Gastrocnemius medialis (tissue), 4 donors: Measurements from ENCODE around the gene CXCR5. TPM values are rescaled to one million over a fixed set of nuclear protein-coding genes. Genes with fewer than 3 reads are reported as not detected.

ENCODE experiments used
- ATAC-seq, 2 donors: fragments of 150-250 bp; one replicate each; pipeline ENCODE4 v1.9.1; 2016
- DNase-seq, 2 donors: peaks; one replicate each; pipeline ENCODE4 v3.0.0-alpha.2; 2019
- H3K27ac ChIP-seq, 4 donors: fragments of 200-600 bp; sonication (generic); 1 replicate in 1 of 4; 2 replicates in 3 of 4; pipeline ENCODE4 v1.5.1; 2016 to 2018; ENCODE audit warnings: mild to moderate bottlenecking in 2 of 4, moderate library complexity in 1 of 4
- H3K27me3 ChIP-seq, 3 donors: fragments of 200-600 bp; sonication (generic) in 2 of 3; 1 replicate in 1 of 3; 2 replicates in 2 of 3; pipeline versions ENCODE4 v1.5.1 to v1.6.0; 2016 to 2019; ENCODE audit warnings: mild to moderate bottlenecking in 1 of 3, moderate library complexity in 1 of 3
- H3K36me3 ChIP-seq, 2 donors: fragments of 200-600 bp; sonication (generic) in 1 of 2; one replicate each; pipeline ENCODE4 v1.5.1; 2017 to 2018
- H3K4me1 ChIP-seq, 2 donors: fragments of 200-600 bp; sonication (generic) in 1 of 2; one replicate each; pipeline ENCODE4 v1.5.1; 2016 to 2017; ENCODE audit warnings: mild to moderate bottlenecking in 2 of 2
- H3K4me3 ChIP-seq, 4 donors: fragments of 200-600 bp; sonication (generic) in 3 of 4; 1 replicate in 1 of 4; 2 replicates in 3 of 4; pipeline ENCODE4 v1.5.1; 2016 to 2019; ENCODE audit warnings: mild to moderate bottlenecking in 2 of 4
- H3K9me3 ChIP-seq, 3 donors: fragments of 200-600 bp; sonication (generic) in 2 of 3; 1 replicate in 1 of 3; 2 replicates in 2 of 3; pipeline ENCODE4 v1.5.1; 2016 to 2019
- POLR2A ChIP-seq, 2 donors: fragments of 450-650 bp; IDR thresholded peaks; one replicate each; pipeline ENCODE4 v1.6.1; 2017; ENCODE audit warnings: antibody characterized with exemption in 2 of 2, mild to moderate bottlenecking in 2 of 2, moderate library complexity in 2 of 2
- in situ Hi-C, 4 donors: fragments of 200-750 bp; cut with MboI; loops; one replicate each; pipeline versions ENCODE4 v1.15.0 to v1.8.0; 2017; ENCODE audit warnings: low sequenced_read_pairs in 4 of 4
- intact Hi-C: fragments of 100-400 bp; cut with DNase I; formaldehyde crosslinking; loops from one replicate; pipeline ENCODE4 v1.15.1; 2023; ENCODE audit warnings: low total_unique reads
- total RNA-seq, 4 donors: library from RNA; depleted of rRNA; stranded (reverse); fragments of >200 nt; gene quantifications; one replicate each; pipeline versions ENCODE4 v1.1.0 to v1.2.3, GENCODE V29; 2016
- TF ChIP-seq, protein P1 (sequence below), 5 experiments: fragments of 450-650 bp in 3 of 5; fragments of 200-600 bp in 2 of 5; sonication (generic) in 2 of 5; IDR thresholded peaks in 4 of 5; conservative IDR thresholded peaks in 1 of 5; 1 replicate in 4 of 5; 2 replicates in 1 of 5; pipeline ENCODE4 v1.5.1; 2016 to 2019; ENCODE audit warnings: antibody characterized with exemption in 5 of 5, mild to moderate bottlenecking in 3 of 5, moderate library complexity in 3 of 5

The CXCR5 gene
- total RNA-seq, 4 donors from 2014 or later, result not detected

DNA sequence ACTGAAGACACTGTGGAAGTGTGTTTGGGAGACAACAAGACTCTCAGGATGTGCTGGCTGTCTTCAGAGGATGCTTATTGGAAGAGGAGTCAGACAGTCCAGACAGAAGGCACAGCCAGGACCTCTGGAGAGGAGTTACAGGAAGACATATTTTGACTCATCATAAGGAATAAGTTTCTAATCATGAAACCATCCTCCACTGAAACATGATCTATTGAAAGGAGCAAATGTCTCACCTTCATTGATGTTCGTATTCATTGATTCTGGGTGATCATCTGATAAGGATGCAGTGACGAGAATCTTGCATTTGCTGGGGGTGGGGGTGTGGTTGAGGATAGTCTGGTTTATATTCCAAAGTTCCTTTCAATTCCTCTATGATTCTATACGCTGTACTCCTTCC, 2.5 kb upstream of the CXCR5 start:
- H3K36me3 ChIP-seq, result no peaks in the 10 kb centered on the region
- H3K27ac ChIP-seq, result no peak overlapping the region
- no peaks in the 10 kb centered on the region for H3K27me3 ChIP-seq
- TF ChIP-seq, protein P1, sequence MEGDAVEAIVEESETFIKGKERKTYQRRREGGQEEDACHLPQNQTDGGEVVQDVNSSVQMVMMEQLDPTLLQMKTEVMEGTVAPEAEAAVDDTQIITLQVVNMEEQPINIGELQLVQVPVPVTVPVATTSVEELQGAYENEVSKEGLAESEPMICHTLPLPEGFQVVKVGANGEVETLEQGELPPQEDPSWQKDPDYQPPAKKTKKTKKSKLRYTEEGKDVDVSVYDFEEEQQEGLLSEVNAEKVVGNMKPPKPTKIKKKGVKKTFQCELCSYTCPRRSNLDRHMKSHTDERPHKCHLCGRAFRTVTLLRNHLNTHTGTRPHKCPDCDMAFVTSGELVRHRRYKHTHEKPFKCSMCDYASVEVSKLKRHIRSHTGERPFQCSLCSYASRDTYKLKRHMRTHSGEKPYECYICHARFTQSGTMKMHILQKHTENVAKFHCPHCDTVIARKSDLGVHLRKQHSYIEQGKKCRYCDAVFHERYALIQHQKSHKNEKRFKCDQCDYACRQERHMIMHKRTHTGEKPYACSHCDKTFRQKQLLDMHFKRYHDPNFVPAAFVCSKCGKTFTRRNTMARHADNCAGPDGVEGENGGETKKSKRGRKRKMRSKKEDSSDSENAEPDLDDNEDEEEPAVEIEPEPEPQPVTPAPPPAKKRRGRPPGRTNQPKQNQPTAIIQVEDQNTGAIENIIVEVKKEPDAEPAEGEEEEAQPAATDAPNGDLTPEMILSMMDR (IDR thresholded peaks at IDR 0.05 in 4 of 5, conservative IDR thresholded peaks at IDR 0.05 in 1 of 5), result no peak
- no peak for TF ChIP-seq POLR2A (IDR thresholded peaks at IDR 0.05)
- H3K9me3 ChIP-seq, result no peaks in the 10 kb centered on the region
- in situ Hi-C loops (no loop called here), intact Hi-C loops (no loop called here)
- H3K4me1 ChIP-seq, result no peaks in the 10 kb centered on the region
- DNase-seq, result no peak
- H3K4me3 ChIP-seq, result no peak overlapping the region
- no peak for ATAC-seq

DNA sequence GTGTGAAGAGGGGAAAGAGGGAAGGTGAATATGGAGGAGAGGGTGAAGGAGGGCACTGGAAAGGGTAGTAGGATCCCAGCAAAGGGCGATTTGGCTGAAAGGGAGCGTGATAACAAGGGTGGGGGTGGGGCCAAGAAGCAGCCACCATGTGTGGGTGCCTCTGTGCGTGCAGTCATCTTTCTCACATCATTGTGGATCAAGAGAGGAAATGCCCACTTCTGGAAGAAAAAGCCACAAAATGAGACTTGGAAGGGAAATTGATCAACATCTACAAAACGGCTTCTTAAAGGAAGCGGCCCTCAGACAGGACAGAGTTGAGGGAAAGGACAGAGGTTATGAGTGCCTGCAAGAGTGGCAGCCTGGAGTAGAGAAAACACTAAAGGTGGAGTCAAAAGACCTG, 1.2 kb upstream of the CXCR5 start:
- Histone ChIP-seq H3K4me3 (no peak overlapping the region), H3K9me3 (no peaks in the 10 kb centered on the region), H3K36me3 (no peaks in the 10 kb centered on the region), H3K4me1 (peaks cover under 1 to 3% of the 10 kb centered on the region in 2 donors), H3K27me3 (no peaks in the 10 kb centered on the region), H3K27ac (no peak overlapping the region)
- intact Hi-C loops, result no loop called here
- in situ Hi-C loops, result no loop called here
- DNase-seq, result no peak
- no peak for TF ChIP-seq POLR2A (IDR thresholded peaks at IDR 0.05)
- TF ChIP-seq, protein P1 (IDR thresholded peaks at IDR 0.05 in 4 of 5, conservative IDR thresholded peaks at IDR 0.05 in 1 of 5), result no peak
- ATAC-seq, result no peak

DNA sequence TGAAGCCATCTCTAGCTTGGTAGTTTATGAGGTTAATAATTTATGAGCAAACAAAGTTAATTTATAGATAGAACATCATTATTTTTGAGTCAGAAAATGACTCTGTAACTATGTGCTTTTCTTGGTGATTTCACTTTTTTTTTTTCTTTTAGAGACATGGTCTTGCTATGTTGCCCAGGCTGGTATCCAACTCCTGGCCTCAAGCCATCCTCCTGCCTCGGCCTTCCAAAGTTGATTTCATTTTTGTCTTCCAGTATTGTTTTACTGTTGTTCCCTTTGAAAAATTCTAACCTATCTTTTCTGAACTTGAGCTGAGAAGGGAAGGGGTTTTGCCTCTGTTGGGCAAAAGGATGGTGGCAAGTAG, 706 bp upstream of the CXCR5 start:
- in situ Hi-C loops (no loop called here), intact Hi-C loops (no loop called here)
- TF ChIP-seq, protein P1 (IDR thresholded peaks at IDR 0.05 in 4 of 5, conservative IDR thresholded peaks at IDR 0.05 in 1 of 5), result no peak
- TF ChIP-seq POLR2A (IDR thresholded peaks at IDR 0.05), result no peak
- Histone ChIP-seq H3K4me3 (no peak overlapping the region), H3K9me3 (no peaks in the 10 kb centered on the region), H3K4me1 (peaks cover 6 to 8% of the 10 kb centered on the region in 2 donors), H3K27ac (no peak overlapping the region), H3K36me3 (no peaks in the 10 kb centered on the region), H3K27me3 (no peaks in the 10 kb centered on the region)
- ATAC-seq, result no peak
- no peak for DNase-seq

DNA sequence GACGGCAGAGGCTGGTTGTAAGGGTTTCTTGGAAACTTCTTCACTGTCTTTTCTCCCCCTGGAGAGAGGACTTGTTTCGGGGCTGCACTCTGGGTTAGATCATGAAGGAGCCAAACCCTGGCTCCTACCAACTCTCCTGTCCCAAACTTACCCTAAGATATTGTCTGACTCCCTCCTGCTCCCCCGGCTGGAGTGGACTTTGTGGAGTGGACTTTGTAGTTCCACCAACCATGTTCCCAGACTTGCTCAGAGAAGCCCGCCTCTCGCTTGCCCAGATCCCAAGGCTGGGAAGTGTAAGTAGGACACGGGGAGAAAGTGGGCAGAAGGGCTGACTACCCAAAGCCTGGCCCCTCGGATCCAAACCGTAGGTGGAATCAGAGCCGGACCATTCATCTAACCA, 1.2 kb downstream of the CXCR5 start:
- in situ Hi-C loops, result no loop called here
- ATAC-seq, result no peak
- intact Hi-C loops, result no loop called here
- TF ChIP-seq, protein P1 (IDR thresholded peaks at IDR 0.05 in 4 of 5, conservative IDR thresholded peaks at IDR 0.05 in 1 of 5), result no peak
- TF ChIP-seq POLR2A (IDR thresholded peaks at IDR 0.05), result no peak
- peaks cover 23 to 26% of the 10 kb centered on the region in 2 donors for H3K4me1 ChIP-seq
- DNase-seq, result no peak
- no peak overlapping the region for H3K27ac ChIP-seq
- H3K36me3 ChIP-seq, result no peaks in the 10 kb centered on the region
- H3K27me3 ChIP-seq, result no peaks in the 10 kb centered on the region
- H3K9me3 ChIP-seq, result no peaks in the 10 kb centered on the region
- H3K4me3 ChIP-seq, result no peak overlapping the region

DNA sequence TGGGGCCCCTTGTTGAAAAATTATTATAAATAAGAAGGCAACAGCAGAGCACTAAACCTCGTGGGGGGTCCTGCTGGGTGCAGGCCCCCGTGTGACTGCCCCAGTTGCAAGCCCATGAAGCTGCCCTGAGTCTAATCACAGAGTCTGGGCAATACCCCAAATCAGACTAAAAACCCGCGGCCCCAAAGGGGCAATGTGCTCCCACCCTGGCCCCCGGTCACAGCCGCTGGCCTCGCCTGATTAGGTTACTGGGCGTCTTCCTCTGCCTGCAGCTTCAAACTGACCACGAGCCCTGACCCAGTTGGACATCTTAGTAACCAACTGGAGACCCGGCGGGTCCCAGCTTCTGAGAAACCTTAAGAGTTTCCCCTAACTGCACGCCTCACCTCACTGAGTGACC, 1.6 kb downstream of the CXCR5 start:
- H3K4me3 ChIP-seq, result no peak overlapping the region
- H3K27ac ChIP-seq, result no peak overlapping the region
- H3K27me3 ChIP-seq, result no peaks in the 10 kb centered on the region
- H3K4me1 ChIP-seq, result peaks cover 28 to 30% of the 10 kb centered on the region in 2 donors
- TF ChIP-seq, protein P1 (IDR thresholded peaks at IDR 0.05 in 4 of 5, conservative IDR thresholded peaks at IDR 0.05 in 1 of 5), result no peak
- no peak for TF ChIP-seq POLR2A (IDR thresholded peaks at IDR 0.05)
- ATAC-seq (no peak), DNase-seq (no peak)
- in situ Hi-C loops, result no loop called here
- no peaks in the 10 kb centered on the region for H3K9me3 ChIP-seq
- intact Hi-C loops, result no loop called here
- H3K36me3 ChIP-seq, result no peaks in the 10 kb centered on the region
